ENCODE results near the gene INPP5D. TPM values are rescaled to one million over a fixed set of nuclear protein-coding genes. Genes with fewer than 3 reads are reported as not detected.

INPP5D gene
- total RNA-seq, 1 experiment from 2014 or later = not detected

- no peak for TF ChIP-seq CTCF (IDR thresholded peaks at IDR 0.05; ENCODE audit: unreplicated experiment)
- BruUV-seq (replicated peaks) = no TSS peak
- Mint-ChIP-seq H3K4me1 (ENCODE audit: low read depth, unreplicated experiment) (peaks cover 5% of the 10 kb centered on the region), H3K9me3 (ENCODE audit: low read depth, unreplicated experiment) (peaks cover 3% of the 10 kb centered on the region), H3K27me3 (ENCODE audit: unreplicated experiment) (no peaks in the 10 kb centered on the region), H3K36me3 (ENCODE audit: insufficient read depth, unreplicated experiment) (no peaks in the 10 kb centered on the region), H3K4me3 (ENCODE audit: low read depth, unreplicated experiment) (no peak overlapping the region), H3K27ac (ENCODE audit: unreplicated experiment) (no peak overlapping the region)
- no peak for DNase-seq
- intact Hi-C loops (cut with micrococcal nuclease; ENCODE audit: unreplicated experiment) = no loop called here
- CTCF ChIA-PET = interaction anchor here (0.7 kb wide), 1 partner anchor 47 kb away, joined by 3 read pairs; no protein-coding TSS in a partner anchor
Measured at GRCh38 chr2:233034091-233034882, 25.9 kb upstream of the INPP5D start.

- no TSS peak for BruUV-seq (replicated peaks)
- intact Hi-C loops (cut with micrococcal nuclease; ENCODE audit: unreplicated experiment) = no loop called here
- CTCF ChIA-PET = no interaction called here
- Mint-ChIP-seq H3K27me3 (ENCODE audit: unreplicated experiment) (peaks cover 11% of the 10 kb centered on the region), H3K9me3 (ENCODE audit: low read depth, unreplicated experiment) (peaks cover 3% of the 10 kb centered on the region), H3K4me1 (ENCODE audit: low read depth, unreplicated experiment) (no peaks in the 10 kb centered on the region), H3K36me3 (ENCODE audit: insufficient read depth, unreplicated experiment) (no peaks in the 10 kb centered on the region), H3K27ac (ENCODE audit: unreplicated experiment) (no peak overlapping the region), H3K4me3 (ENCODE audit: low read depth, unreplicated experiment) (no peak overlapping the region)
- no peak for TF ChIP-seq CTCF (IDR thresholded peaks at IDR 0.05; ENCODE audit: unreplicated experiment)
- no peak for DNase-seq
Measured at GRCh38 chr2:233035426-233036161, 24.5 kb upstream of the INPP5D start.

GRCh38 chr2:233036162-233036838 lies 23.8 kb upstream of the INPP5D start:
- CTCF ChIA-PET = no interaction called here
- no peaks in the 10 kb centered on the region for H3K36me3 Mint-ChIP-seq (ENCODE audit: insufficient read depth, unreplicated experiment)
- peaks cover 3% of the 10 kb centered on the region for H3K9me3 Mint-ChIP-seq (ENCODE audit: low read depth, unreplicated experiment)
- no peak for TF ChIP-seq CTCF (IDR thresholded peaks at IDR 0.05; ENCODE audit: unreplicated experiment)
- H3K4me1 Mint-ChIP-seq (ENCODE audit: low read depth, unreplicated experiment) = no peaks in the 10 kb centered on the region
- no TSS peak for BruUV-seq (replicated peaks)
- intact Hi-C loops (cut with micrococcal nuclease; ENCODE audit: unreplicated experiment) = no loop called here
- H3K4me3 Mint-ChIP-seq (ENCODE audit: low read depth, unreplicated experiment) = no peak overlapping the region
- H3K27me3 Mint-ChIP-seq (ENCODE audit: unreplicated experiment) = peaks cover 18% of the 10 kb centered on the region
- DNase-seq = no peak
- no peak overlapping the region for H3K27ac Mint-ChIP-seq (ENCODE audit: unreplicated experiment)

- Mint-ChIP-seq H3K9me3 (ENCODE audit: low read depth, unreplicated experiment) (peaks cover 3% of the 10 kb centered on the region), H3K4me3 (ENCODE audit: low read depth, unreplicated experiment) (no peak overlapping the region), H3K27ac (ENCODE audit: unreplicated experiment) (no peak overlapping the region), H3K4me1 (ENCODE audit: low read depth, unreplicated experiment) (no peaks in the 10 kb centered on the region), H3K27me3 (ENCODE audit: unreplicated experiment) (peaks cover 26% of the 10 kb centered on the region), H3K36me3 (ENCODE audit: insufficient read depth, unreplicated experiment) (no peaks in the 10 kb centered on the region)
- TF ChIP-seq CTCF (IDR thresholded peaks at IDR 0.05; ENCODE audit: unreplicated experiment) = no peak
- no peak for DNase-seq
- BruUV-seq (replicated peaks) = no TSS peak
- CTCF ChIA-PET = no interaction called here
- intact Hi-C loops (cut with micrococcal nuclease; ENCODE audit: unreplicated experiment) = no loop called here
Measured at GRCh38 chr2:233037078-233037477, 23.1 kb upstream of the INPP5D start.

All from Calu3 (cell line).